ENCODE measurements around the gene CACNA1C.

DNA sequence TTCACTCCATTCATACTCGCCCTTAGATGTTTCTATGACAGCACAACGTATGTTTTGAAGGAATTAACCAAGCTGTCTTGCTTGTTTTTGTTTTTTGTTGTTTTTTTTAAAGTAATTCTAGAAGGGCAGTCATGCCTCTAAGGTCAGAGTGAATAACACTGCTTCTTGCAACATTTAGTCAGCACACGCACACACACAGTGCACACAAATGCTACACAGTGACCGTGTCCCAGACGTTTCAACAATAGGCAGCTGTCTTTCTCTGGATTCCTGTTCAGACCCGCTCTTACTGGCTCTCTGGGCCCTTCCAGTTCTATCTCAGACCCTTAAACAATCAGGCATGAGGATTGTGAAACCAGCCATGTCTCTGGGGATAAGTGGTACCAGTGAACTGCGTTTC, 391.0 kb downstream of the CACNA1C start:
- TF ChIP-seq, protein P1, sequence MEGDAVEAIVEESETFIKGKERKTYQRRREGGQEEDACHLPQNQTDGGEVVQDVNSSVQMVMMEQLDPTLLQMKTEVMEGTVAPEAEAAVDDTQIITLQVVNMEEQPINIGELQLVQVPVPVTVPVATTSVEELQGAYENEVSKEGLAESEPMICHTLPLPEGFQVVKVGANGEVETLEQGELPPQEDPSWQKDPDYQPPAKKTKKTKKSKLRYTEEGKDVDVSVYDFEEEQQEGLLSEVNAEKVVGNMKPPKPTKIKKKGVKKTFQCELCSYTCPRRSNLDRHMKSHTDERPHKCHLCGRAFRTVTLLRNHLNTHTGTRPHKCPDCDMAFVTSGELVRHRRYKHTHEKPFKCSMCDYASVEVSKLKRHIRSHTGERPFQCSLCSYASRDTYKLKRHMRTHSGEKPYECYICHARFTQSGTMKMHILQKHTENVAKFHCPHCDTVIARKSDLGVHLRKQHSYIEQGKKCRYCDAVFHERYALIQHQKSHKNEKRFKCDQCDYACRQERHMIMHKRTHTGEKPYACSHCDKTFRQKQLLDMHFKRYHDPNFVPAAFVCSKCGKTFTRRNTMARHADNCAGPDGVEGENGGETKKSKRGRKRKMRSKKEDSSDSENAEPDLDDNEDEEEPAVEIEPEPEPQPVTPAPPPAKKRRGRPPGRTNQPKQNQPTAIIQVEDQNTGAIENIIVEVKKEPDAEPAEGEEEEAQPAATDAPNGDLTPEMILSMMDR (IDR thresholded peaks at IDR 0.05), result no peak
- TF ChIP-seq POLR2AphosphoS5 (IDR thresholded peaks at IDR 0.05), result no peak
- no peak for TF ChIP-seq POLR2A (IDR thresholded peaks at IDR 0.05)
